ENCODE results near the gene MED12L. TPM values are rescaled to one million over a fixed set of nuclear protein-coding genes. Genes with fewer than 3 reads are reported as not detected.
A peak's percentile ranks its signal among the peaks of the same experiment; 100 is the strongest.
"Not testable (repeated sequence)": the region's sequence is repeated elsewhere in the genome, so short reads cannot be mapped to it uniquely, and the experiment has no call there.

Gene MED12L
- total RNA-seq, 1 donor from 2014 or later: 0.20 TPM

GRCh38 chr3:151213151-151213550 is 127.7 kb downstream of the MED12L start:
- DNase-seq (ENCODE audit: low read depth, low spot score): no peak

GRCh38 chr3:151213881-151214280 is 128.4 kb downstream of the MED12L start:
- DNase-seq (ENCODE audit: low read depth, low spot score): no peak

DNA sequence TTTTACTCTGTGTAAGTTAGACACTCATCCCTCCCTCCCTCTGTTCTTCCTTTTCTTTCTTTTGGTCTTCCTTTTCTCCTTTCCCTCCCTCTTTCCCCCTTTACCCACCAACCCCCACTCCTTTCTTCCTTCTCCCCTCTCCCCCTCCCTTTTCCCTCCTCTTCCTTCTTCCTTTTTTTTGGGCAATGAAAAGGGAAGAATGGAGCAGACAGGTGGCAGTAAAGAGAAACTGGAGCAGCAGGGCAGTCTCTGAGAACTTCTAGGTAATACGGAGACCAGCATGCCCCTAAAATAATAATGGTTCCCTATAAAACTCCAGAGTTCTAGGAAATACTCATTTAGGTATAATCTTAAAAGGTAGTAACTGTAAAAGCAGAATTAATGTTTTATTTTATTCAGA is 129.0 kb downstream of the MED12L start:
- DNase-seq (ENCODE audit: low read depth, low spot score): no peak

DNA sequence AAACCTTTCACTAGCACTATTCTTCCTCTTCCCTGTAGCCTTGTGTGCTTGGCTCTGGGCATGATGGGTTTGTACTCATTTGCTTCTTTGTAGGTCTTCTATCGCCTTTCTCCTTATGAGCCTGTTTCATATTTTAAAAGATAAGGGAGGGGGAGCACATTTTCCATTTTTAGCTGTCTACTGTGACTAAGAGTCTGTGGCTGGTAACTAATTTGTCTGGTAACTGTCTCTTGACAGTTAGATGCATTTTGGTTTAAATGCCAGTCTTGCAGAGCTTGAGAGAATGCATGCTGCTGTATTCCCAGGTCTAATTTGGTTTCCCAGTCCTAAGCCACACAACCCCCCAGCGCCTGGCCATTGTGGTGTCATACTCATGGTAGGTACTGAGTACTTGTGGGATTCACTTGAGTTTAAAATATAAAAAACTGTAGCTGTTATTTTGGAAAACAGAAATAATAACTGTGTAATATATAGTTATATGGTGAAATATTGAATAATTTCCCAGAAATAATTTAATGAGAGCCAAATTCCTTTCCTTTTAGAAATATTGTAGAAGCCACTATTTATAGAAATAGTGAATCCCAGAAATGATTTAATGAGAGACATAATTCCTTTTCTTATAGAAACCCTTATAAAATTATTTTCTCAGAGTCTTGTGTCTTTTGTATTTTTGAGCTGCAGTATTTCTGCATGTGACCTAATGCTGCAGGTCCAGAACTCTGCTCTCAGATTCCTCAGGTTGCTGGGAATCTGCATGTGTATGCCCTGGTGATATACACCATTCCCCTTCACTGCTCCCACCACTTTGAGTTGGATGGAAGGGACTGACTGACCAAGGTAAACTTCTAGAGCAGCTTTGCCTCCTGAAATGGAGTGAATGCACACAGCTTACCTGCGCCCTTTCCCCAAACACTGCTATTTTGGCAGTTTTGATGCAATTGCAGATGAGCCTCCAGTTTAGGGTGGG is 131.5 kb downstream of the MED12L start:
- DNase-seq (ENCODE audit: low read depth, low spot score): no peak

- DNase-seq (ENCODE audit: low read depth, low spot score): no peak
These were observed 132.7 kb downstream of the MED12L start for GRCh38 chr3:151218136-151218535.

- no peak for DNase-seq (ENCODE audit: low read depth, low spot score)
These were observed 133.6 kb downstream of the MED12L start for GRCh38 chr3:151219056-151219455.

DNA sequence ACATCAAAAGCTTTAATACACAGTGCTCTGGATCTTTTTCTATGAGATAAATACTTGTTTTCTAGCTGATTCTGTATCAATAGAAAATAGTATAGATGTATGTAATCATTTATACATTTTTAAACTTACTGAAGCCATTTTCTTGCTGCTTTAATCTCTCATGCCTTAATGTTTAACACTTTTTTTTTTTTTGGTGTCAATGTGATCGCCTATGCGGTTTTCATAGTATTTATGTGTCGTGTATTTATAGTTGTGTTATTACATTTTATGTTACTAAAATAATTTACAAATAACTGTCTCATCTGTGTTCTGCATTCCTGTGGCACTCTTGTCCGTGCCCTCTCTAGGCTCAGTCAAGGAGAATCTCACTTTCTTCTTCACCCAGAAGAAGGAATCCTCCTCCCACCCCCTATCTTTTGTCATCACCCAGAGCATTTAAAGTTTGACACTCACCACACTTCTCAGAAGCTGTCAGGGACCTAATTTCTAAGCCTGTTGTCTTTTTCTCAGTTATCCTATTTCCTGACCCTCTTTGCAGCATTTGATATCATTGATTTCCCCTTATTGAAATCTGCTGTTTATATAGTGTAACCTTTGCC is 138.9 kb downstream of the MED12L start:
- DNase-seq (ENCODE audit: low read depth, low spot score): no peak

DNA sequence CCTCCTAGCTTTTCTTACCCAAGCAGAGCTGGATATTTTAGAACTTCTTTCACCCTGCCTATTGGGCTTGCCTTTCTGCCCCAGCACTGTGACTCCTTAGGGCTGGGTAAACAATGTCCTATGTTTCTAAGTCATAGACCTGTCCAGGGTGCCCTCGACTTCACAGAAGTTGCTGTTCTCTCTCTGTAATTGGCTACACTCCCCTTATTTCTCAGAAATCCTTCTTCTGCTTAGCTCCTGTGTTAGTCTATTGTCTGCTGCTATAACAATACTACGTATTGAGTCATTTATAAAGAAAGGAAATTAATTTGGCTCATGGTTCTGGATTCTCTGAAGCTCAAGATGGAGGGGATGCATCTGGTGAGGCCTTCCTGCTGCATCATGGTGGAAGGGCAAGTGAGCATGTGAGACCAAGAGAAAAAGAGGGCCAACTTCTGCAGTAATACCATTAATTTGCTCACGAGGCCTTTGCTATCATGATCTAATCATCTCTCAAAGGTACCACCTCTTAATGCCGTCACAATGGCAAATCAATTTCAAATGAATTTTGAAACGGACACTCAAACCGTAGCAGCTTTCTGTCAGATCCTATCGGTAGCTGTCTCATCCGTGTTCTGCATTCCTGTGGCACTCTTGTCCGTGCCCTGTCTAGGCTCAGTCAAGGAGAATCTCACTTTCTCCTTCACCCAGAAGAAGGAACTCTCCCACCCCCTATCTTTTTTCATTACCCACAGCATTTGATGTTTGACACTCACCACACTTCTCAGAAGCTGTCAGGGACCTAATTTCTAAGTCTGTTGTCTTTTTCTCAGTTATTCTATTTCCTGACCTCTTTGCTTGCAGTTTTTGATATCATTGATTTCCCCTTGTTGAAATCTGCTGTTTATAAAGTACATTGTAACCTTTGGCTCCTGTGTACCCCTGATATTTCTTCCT is 139.8 kb downstream of the MED12L start:
- DNase-seq (ENCODE audit: low read depth, low spot score): peak; percentile 20

DNA sequence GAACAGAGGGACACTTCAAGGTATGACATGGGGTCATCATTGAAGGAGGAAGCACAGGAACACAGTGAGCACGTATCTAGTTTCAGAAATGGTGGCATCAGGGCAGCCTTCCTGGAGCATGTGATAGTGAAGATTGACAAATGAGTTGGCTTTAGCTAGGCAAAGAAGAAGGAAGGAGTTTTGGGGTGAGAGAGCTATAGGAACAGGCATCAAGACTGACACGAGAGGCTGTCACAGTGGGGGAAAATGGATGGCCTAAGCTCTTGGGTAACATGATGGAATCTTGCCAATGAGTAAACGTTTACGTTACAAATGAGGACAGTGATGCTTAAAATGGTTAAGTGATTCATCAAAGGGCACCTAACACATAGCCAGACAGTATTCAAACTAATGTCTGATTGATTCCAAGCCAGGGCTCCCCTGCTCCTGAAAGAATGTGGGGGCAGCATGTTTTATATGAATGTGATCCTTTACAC is 140.7 kb downstream of the MED12L start:
- DNase-seq (ENCODE audit: low read depth, low spot score): no peak

GRCh38 chr3:151226825-151227224 is 141.4 kb downstream of the MED12L start:
- DNase-seq (ENCODE audit: low read depth, low spot score): no peak

DNA sequence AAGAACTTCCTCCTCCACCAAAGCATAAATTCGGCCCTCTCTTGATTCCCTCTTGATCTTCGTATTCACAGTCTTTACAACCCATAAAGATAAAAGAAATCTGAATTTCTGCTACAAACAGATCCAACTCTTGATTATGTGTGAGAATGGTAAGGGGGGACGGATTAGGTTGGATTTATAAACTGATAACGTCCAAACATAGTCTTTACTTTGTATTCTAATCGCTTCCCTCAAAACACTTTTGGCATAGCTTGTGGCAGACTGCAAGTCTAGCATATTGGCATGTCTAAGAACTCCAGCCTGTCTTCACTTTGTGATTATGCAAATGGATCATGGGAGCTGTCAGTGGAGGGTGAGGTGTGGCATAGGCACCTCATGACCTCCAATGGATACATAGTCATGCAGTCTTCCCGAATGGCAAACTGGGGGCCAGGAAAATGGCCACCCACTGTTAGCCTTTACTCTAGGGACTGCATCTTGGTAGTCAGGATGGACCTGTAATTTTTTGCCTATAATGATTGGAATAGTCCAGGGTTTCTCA is 141.9 kb downstream of the MED12L start:
- no peak for DNase-seq (ENCODE audit: low read depth, low spot score)

GRCh38 chr3:151227807-151228665 is 142.6 kb downstream of the MED12L start:
- DNase-seq (ENCODE audit: low read depth, low spot score): peak; percentile 30

GRCh38 chr3:151228666-151229040 is 143.2 kb downstream of the MED12L start:
- no peak for DNase-seq (ENCODE audit: low read depth, low spot score)

- no peak for DNase-seq (ENCODE audit: low read depth, low spot score)
These were observed 145.2 kb downstream of the MED12L start for GRCh38 chr3:151230646-151231045.

- DNase-seq (ENCODE audit: low read depth, low spot score): not testable (repeated sequence)
These were observed 146.9 kb downstream of the MED12L start for GRCh38 chr3:151232403-151232802.

- no peak for DNase-seq (ENCODE audit: low read depth, low spot score)
These were observed 147.5 kb downstream of the MED12L start for GRCh38 chr3:151232991-151233390.

- DNase-seq (ENCODE audit: low read depth, low spot score): no peak
These were observed 149.4 kb downstream of the MED12L start for GRCh38 chr3:151234825-151235224.

DNA sequence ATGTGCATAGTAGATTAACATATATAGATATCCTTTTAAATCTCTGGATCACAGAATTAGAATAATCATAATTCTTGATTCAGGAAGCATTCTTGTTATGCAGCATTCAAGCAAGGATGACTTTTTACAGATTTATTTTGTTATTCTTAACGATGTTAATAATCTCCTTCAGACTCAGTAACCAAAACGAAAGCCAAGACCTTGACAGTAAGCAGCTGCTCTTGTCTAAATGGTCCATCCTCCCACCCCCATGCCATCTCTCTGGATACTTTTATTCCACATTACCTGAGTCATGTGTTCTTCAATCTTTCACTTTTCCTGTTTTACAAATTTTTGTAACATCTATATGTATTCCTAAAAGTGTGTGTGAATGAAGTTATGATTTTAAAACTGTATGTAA is 150.9 kb downstream of the MED12L start:
- no peak for DNase-seq (ENCODE audit: low read depth, low spot score)

DNA sequence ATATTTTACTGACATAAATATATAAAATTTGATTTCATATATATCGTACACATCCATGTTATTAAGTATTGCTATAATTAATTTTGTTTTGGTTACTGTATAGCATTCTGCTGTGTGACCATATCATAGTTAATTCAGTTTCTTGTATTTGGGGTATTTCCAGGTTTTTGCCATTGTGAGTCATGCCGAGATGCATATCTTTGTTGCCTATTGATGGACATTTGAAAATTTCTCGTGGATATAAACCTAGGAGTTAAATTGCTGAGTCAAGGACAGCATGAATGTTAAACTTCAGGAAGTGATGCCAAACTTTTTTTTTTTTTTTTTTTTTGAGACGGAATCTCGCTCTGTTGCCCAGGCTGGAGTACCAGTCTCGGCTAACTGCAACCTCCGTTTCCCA is 151.3 kb downstream of the MED12L start:
- no peak for DNase-seq (ENCODE audit: low read depth, low spot score)

DNA sequence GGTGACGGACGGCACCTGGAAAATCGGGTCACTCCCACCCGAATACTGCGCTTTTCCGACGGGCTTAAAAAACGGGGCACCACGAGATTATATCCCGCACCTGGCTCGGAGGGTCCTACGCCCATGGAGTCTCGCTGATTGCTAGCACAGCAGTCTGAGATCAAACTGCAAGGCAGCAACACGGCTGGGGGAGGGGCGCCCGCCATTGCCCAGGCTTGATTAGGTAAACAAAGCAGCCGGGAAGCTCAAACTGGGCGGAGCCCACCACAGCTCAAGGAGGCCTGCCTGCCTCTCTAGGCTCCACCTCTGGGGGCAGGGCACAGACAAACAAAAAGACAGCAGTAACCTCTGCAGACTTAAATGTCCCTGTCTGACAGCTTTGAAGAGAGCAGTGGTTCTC is 156.5 kb downstream of the MED12L start:
- DNase-seq (ENCODE audit: low read depth, low spot score): not testable (repeated sequence)
